HL-60 (cell line): ENCODE results near the gene VARS1.

ENCODE experiments used
- GABPA ChIP-seq: IDR thresholded peaks from 2 replicates; pipeline ENCODE4 v1.6.1; 2012; ENCODE audit warnings: low read depth
- POLR2AphosphoS5 ChIP-seq: IDR thresholded peaks from 2 replicates; pipeline ENCODE4 v1.6.1; 2012; ENCODE audit warnings: low read depth
- TF ChIP-seq, protein P1 (sequence below): IDR thresholded peaks from one replicate; pipeline ENCODE4 v1.5.1; 2011; ENCODE audit warnings: low read length, control low read depth, inconsistent platforms; ENCODE audit not compliant: insufficient read depth
- TF ChIP-seq, protein P2 (sequence below): IDR thresholded peaks from 2 replicates; pipeline ENCODE4 v1.6.1; 2012; ENCODE audit warnings: low read depth; ENCODE audit not compliant: insufficient replicate concordance

DNA sequence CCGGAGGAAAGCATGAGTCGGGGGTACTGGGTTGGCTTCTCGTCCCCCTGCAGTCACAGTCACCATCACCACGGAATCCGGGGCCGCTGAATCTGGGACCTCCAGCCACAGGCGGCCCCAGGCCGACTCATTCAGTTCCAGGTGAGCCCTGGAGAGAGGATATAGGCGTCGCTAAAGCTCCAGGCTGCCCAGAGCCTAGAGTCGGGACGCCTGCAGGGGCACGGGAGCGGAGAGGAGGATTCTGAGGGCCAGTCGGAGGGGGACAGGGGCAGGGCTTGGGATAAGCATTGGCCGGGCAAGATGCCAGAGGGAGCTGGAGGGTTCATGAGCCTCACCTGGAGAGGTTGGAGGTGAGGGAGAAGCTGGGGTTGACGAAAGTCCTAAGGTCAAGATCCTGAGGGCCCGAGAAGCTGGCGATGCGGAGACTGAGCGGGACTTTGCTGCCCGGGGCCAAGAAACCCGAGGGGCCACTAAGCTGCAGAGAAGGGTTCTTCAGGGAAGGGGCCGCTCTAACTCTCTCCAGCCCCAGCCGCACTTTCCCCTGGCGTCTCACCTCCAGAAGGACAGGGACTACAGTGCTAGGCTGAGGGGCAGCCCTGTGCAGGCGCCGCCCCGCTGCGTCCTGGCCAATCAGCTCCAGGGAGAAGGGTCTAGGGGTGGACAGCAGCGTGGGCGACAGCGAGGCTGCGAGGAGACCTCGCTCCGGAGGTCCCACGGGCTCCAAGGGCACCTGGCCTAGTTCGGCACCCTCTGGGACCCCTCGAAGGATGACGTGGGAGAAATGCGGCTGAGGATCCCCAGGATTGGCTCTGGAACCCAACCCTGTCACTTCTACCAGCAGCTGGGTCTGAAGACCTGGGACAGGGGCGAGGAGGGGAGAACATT lies 29.4 kb downstream of the VARS1 start:
- TF ChIP-seq, protein P1, sequence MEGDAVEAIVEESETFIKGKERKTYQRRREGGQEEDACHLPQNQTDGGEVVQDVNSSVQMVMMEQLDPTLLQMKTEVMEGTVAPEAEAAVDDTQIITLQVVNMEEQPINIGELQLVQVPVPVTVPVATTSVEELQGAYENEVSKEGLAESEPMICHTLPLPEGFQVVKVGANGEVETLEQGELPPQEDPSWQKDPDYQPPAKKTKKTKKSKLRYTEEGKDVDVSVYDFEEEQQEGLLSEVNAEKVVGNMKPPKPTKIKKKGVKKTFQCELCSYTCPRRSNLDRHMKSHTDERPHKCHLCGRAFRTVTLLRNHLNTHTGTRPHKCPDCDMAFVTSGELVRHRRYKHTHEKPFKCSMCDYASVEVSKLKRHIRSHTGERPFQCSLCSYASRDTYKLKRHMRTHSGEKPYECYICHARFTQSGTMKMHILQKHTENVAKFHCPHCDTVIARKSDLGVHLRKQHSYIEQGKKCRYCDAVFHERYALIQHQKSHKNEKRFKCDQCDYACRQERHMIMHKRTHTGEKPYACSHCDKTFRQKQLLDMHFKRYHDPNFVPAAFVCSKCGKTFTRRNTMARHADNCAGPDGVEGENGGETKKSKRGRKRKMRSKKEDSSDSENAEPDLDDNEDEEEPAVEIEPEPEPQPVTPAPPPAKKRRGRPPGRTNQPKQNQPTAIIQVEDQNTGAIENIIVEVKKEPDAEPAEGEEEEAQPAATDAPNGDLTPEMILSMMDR, result no peak
- no peak for TF ChIP-seq POLR2AphosphoS5
- no peak for TF ChIP-seq GABPA
- TF ChIP-seq, protein P2, sequence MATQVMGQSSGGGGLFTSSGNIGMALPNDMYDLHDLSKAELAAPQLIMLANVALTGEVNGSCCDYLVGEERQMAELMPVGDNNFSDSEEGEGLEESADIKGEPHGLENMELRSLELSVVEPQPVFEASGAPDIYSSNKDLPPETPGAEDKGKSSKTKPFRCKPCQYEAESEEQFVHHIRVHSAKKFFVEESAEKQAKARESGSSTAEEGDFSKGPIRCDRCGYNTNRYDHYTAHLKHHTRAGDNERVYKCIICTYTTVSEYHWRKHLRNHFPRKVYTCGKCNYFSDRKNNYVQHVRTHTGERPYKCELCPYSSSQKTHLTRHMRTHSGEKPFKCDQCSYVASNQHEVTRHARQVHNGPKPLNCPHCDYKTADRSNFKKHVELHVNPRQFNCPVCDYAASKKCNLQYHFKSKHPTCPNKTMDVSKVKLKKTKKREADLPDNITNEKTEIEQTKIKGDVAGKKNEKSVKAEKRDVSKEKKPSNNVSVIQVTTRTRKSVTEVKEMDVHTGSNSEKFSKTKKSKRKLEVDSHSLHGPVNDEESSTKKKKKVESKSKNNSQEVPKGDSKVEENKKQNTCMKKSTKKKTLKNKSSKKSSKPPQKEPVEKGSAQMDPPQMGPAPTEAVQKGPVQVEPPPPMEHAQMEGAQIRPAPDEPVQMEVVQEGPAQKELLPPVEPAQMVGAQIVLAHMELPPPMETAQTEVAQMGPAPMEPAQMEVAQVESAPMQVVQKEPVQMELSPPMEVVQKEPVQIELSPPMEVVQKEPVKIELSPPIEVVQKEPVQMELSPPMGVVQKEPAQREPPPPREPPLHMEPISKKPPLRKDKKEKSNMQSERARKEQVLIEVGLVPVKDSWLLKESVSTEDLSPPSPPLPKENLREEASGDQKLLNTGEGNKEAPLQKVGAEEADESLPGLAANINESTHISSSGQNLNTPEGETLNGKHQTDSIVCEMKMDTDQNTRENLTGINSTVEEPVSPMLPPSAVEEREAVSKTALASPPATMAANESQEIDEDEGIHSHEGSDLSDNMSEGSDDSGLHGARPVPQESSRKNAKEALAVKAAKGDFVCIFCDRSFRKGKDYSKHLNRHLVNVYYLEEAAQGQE, result no peak
